Spleen (tissue), 7 donors: ENCODE data around the gene EHD2.

Experiments used
- POLR2A ChIP-seq, 3 donors: fragments of 450-650 bp; IDR thresholded peaks; one replicate each; pipeline ENCODE4 v1.5.1; 2017; ENCODE audit warnings: antibody characterized with exemption in 3 of 3, mild to moderate bottlenecking in 1 of 3
- POLR2AphosphoS5 ChIP-seq, 3 donors: sonication (generic); formaldehyde crosslinking; IDR thresholded peaks; one replicate each; pipeline ENCODE4 v1.5.1; 2017; ENCODE audit warnings: antibody characterized with exemption in 3 of 3
- TF ChIP-seq, protein P1 (sequence below), 11 experiments: fragments of 200-600 bp in 7 of 11; fragments of 450-650 bp in 4 of 11; sonication (generic) in 4 of 11; IDR thresholded peaks in 8 of 11; conservative IDR thresholded peaks in 3 of 11; 1 replicate in 7 of 11; 2 replicates in 4 of 11; pipeline versions ENCODE4 v1.4.0 to v1.8.0; 2016 to 2021; ENCODE audit warnings: antibody characterized with exemption in 11 of 11, inconsistent platforms in 4 of 11, mild to moderate bottlenecking in 1 of 11
- donor health status: DM: no; HTN: no; CAD: no; lungs with moderate emphysema.
- donor health status: DM: no; HTN: no; CAD: no.
- donor health status: DM: no; HTN: no; CAD: no.

DNA sequence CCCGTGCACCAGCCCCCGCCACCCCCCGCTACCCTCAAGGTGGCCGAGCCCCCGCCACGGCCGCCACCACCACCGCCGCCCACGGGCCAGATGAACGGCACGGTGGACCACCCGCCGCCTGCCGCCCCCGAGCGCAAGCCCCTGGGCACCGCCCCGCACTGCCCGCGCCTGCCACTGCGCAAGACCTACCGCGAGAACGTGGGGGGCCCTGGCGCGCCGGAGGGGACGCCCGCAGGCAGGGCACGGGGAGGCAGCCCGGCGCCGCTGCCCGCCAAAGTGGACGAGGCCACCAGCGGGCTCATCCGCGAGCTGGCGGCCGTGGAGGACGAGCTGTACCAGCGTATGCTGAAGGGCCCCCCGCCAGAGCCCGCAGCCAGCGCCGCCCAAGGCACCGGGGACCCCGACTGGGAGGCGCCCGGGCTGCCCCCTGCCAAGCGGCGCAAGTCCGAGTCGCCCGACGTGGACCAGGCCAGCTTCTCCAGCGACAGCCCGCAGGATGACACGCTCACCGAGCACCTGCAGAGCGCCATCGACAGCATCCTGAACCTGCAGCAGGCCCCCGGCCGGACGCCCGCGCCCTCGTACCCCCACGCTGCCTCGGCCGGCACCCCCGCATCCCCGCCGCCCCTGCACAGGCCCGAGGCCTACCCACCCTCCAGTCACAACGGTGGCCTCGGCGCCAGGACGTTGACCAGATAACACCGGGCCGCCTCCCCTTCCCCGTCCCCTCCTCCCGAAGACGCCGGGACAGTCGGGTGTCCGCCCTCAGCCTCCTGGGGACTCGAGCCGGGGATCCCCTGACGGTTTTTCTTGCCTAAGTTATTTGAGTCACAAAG, 11.3 kb upstream of the EHD2 start:
- TF ChIP-seq, protein P1, sequence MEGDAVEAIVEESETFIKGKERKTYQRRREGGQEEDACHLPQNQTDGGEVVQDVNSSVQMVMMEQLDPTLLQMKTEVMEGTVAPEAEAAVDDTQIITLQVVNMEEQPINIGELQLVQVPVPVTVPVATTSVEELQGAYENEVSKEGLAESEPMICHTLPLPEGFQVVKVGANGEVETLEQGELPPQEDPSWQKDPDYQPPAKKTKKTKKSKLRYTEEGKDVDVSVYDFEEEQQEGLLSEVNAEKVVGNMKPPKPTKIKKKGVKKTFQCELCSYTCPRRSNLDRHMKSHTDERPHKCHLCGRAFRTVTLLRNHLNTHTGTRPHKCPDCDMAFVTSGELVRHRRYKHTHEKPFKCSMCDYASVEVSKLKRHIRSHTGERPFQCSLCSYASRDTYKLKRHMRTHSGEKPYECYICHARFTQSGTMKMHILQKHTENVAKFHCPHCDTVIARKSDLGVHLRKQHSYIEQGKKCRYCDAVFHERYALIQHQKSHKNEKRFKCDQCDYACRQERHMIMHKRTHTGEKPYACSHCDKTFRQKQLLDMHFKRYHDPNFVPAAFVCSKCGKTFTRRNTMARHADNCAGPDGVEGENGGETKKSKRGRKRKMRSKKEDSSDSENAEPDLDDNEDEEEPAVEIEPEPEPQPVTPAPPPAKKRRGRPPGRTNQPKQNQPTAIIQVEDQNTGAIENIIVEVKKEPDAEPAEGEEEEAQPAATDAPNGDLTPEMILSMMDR (IDR thresholded peaks at IDR 0.05 in 8 of 11, conservative IDR thresholded peaks at IDR 0.05 in 3 of 11), result no peak
- TF ChIP-seq POLR2AphosphoS5 (IDR thresholded peaks at IDR 0.05) (no peak), POLR2A (IDR thresholded peaks at IDR 0.05) (no peak)
